Transverse colon (tissue), 4 donors: ENCODE measurements around the gene B4GALNT2. TPM values are rescaled to one million over a fixed set of nuclear protein-coding genes. Genes with fewer than 3 reads are reported as not detected.
"Not testable (repeated sequence)": the region's sequence is repeated elsewhere in the genome, so short reads cannot be mapped to it uniquely, and the experiment has no call there.

Experiments
- DNase-seq: peaks from one replicate; pipeline ENCODE4 v3.0.0-alpha.2; 2019
- H3K27ac ChIP-seq, 4 donors: fragments of 200-600 bp; sonication (generic); 2 replicates each; pipeline ENCODE4 v1.5.1; 2016 to 2018; ENCODE audit warnings: inconsistent platforms in 4 of 4
- H3K27me3 ChIP-seq: fragments of 200-600 bp; sonication (generic); 2 replicates; pipeline ENCODE4 v1.5.1; 2017; ENCODE audit warnings: inconsistent platforms
- H3K36me3 ChIP-seq, 4 donors: fragments of 200-600 bp; sonication (generic); 2 replicates each; pipeline ENCODE4 v1.5.1; 2017 to 2019; ENCODE audit warnings: inconsistent platforms in 4 of 4
- H3K4me1 ChIP-seq, 4 donors: fragments of 200-600 bp; sonication (generic); 2 replicates each; pipeline ENCODE4 v1.5.1; 2017 to 2020; ENCODE audit warnings: inconsistent platforms in 4 of 4
- H3K4me3 ChIP-seq, 4 donors: fragments of 200-600 bp; sonication (generic); 1 replicate in 1 of 4; 2 replicates in 3 of 4; pipeline versions ENCODE4 v1.5.1 to v1.6.1; 2017 to 2019; ENCODE audit warnings: inconsistent platforms in 4 of 4
- H3K9me3 ChIP-seq, 2 donors: fragments of 200-600 bp; sonication (generic); 2 replicates each; pipeline ENCODE4 v1.5.1; 2017 to 2019; ENCODE audit warnings: inconsistent platforms in 2 of 2
- EP300 ChIP-seq: sonication (generic); formaldehyde crosslinking; IDR thresholded peaks from one replicate; pipeline ENCODE4 v1.6.1; 2017; ENCODE audit warnings: antibody characterized with exemption, low read depth
- POLR2A ChIP-seq: fragments of 450-650 bp; IDR thresholded peaks from one replicate; pipeline ENCODE4 v1.6.1; 2016; ENCODE audit warnings: antibody characterized with exemption, mild to moderate bottlenecking, moderate library complexity
- POLR2AphosphoS5 ChIP-seq, 3 donors: sonication (generic); formaldehyde crosslinking; IDR thresholded peaks; one replicate each; pipeline ENCODE4 v1.6.1; 2016; ENCODE audit warnings: antibody characterized with exemption in 3 of 3
- WGBS, 2 donors: methylation state at CpG; one replicate each; pipeline ENCODE4 v1.1.5; 2018; ENCODE audit warnings: low coverage in 1 of 2; 5-methylcytosine and 5-hydroxymethylcytosine counted together
- in situ Hi-C, 4 donors: fragments of 200-750 bp; cut with MboI; loops; one replicate each; pipeline versions ENCODE4 v1.15.0 to v1.15.1; 2017; ENCODE audit warnings: low sequenced_read_pairs in 3 of 4, low pct_ligation_motif_present in 1 of 4, low pct_unique_long_range_greater_than_20kb in 1 of 4
- intact Hi-C: fragments of 100-400 bp; cut with DNase I; formaldehyde crosslinking; loops from one replicate; pipeline ENCODE4 v1.15.1; 2023; ENCODE audit warnings: low total_unique reads
- total RNA-seq, 4 donors: library from RNA; depleted of rRNA; stranded (reverse); fragments of >200 nt; gene quantifications; one replicate each; pipeline ENCODE4 v1.1.0, GENCODE V29; 2016
- TF ChIP-seq, protein P1 (sequence below), 5 experiments: fragments of 200-600 bp in 3 of 5; fragments of 450-650 bp in 2 of 5; sonication (generic) in 3 of 5; IDR thresholded peaks; 1 replicate in 2 of 5; 2 replicates in 3 of 5; pipeline ENCODE4 v1.5.1; 2016 to 2017; ENCODE audit warnings: antibody characterized with exemption in 5 of 5, inconsistent platforms in 3 of 5, mild to moderate bottlenecking in 2 of 5, moderate library complexity in 1 of 5

B4GALNT2 gene, protein sequence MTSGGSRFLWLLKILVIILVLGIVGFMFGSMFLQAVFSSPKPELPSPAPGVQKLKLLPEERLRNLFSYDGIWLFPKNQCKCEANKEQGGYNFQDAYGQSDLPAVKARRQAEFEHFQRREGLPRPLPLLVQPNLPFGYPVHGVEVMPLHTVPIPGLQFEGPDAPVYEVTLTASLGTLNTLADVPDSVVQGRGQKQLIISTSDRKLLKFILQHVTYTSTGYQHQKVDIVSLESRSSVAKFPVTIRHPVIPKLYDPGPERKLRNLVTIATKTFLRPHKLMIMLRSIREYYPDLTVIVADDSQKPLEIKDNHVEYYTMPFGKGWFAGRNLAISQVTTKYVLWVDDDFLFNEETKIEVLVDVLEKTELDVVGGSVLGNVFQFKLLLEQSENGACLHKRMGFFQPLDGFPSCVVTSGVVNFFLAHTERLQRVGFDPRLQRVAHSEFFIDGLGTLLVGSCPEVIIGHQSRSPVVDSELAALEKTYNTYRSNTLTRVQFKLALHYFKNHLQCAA
- total RNA-seq: 10 to 100 TPM; 19.8 to 75.9 (median 47.3) TPM

DNA sequence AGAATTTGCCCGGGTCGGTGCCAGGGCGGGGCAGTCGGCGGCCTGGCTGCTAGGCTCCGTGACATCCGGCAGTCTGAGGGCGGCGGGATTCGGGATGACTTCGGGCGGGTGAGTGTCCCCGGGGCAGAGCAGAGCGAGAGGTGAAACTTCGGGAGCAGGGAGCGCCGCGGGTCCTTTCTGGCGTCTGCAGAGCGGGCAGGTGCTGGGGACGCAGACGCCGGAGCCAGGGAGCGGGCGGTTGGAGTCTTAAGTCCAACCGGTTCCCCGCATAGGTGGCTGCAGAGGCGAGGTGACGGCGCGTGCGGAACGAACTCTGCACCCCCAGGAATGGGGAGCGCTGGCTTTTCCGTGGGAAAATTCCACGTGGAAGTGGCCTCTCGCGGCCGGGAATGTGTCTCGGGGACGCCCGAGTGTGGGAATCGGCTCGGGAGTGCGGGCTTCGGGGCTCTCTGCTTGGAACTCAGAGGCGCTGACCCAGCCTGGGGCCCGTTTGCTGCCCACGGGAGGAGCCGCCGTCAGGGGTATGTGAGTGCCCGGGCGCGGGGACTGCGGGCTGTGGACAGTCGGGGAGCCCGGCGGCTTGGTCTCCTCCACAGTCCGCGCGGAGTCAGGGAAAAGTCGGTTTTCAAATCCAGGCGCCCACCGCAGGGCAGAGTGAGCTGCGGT is at the start of gene B4GALNT2:
Gene B4GALNT2 (plus strand): TSS at position 71 of the 666 bp plus-strand sequence. CDS start 24 bp downstream, at position 95.
- peak within 1 kb of the TSS; percentile 12 to 53 (median 48) for H3K4me3 ChIP-seq

DNA sequence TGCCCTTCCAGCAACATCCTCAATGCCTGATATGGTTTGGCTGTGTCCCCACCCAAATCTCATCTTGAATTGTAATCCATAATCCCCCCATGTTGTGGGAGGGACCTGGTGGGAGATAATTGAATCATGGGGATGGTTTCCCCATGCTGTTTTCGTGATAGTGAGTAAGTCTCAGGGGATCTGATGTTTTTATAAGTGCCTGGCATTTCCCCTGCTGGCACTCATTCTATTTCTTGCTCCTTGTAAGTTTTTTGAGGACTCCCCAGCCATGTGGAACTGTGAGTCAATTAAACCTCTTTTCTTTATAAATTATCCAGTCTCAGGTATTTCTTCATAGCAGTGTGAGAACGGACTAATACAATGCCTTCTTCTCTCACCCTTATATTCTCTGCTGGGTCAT is 47.5 kb upstream of the B4GALNT2 start:
- H3K27ac ChIP-seq, H3K27me3 ChIP-seq, H3K36me3 ChIP-seq, intact Hi-C loops, H3K4me1 ChIP-seq, in situ Hi-C loops, H3K9me3 ChIP-seq, H3K4me3 ChIP-seq, DNase-seq: not testable (repeated sequence)
- 62 to 100% methylated on average over 1 to 2 of the region's 2 CpGs for WGBS, 2 donors

More for the DNA sequence above, at the start of gene B4GALNT2:
- 14% methylated on average over 48 of the region's 65 CpGs; no CpG with 5 or more reads in 1 of the 2 donors for WGBS, 2 donors
- DNase-seq: peak; percentile 69
- TF ChIP-seq POLR2AphosphoS5 (IDR thresholded peaks at IDR 0.05): peak in 2 of 3 donors; percentile 37 to 54
- no peak for TF ChIP-seq EP300
- TF ChIP-seq POLR2A: peak; percentile 64
- TF ChIP-seq, protein P1, sequence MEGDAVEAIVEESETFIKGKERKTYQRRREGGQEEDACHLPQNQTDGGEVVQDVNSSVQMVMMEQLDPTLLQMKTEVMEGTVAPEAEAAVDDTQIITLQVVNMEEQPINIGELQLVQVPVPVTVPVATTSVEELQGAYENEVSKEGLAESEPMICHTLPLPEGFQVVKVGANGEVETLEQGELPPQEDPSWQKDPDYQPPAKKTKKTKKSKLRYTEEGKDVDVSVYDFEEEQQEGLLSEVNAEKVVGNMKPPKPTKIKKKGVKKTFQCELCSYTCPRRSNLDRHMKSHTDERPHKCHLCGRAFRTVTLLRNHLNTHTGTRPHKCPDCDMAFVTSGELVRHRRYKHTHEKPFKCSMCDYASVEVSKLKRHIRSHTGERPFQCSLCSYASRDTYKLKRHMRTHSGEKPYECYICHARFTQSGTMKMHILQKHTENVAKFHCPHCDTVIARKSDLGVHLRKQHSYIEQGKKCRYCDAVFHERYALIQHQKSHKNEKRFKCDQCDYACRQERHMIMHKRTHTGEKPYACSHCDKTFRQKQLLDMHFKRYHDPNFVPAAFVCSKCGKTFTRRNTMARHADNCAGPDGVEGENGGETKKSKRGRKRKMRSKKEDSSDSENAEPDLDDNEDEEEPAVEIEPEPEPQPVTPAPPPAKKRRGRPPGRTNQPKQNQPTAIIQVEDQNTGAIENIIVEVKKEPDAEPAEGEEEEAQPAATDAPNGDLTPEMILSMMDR (IDR thresholded peaks at IDR 0.05): no peak
- intact Hi-C loops: no loop called here
- H3K27ac ChIP-seq: peak within 1 kb of the TSS; percentile 60 to 86 (median 73)
- in situ Hi-C loops: no loop called here
- no peaks in the 10 kb centered on the region for H3K9me3 ChIP-seq
- H3K4me1 ChIP-seq: peaks cover 0 to 17% (median 7%) of the 10 kb centered on the region in 4 donors
- H3K36me3 ChIP-seq: no peaks in the 10 kb centered on the region
- peaks cover 54% of the 10 kb centered on the region for H3K27me3 ChIP-seq

DNA sequence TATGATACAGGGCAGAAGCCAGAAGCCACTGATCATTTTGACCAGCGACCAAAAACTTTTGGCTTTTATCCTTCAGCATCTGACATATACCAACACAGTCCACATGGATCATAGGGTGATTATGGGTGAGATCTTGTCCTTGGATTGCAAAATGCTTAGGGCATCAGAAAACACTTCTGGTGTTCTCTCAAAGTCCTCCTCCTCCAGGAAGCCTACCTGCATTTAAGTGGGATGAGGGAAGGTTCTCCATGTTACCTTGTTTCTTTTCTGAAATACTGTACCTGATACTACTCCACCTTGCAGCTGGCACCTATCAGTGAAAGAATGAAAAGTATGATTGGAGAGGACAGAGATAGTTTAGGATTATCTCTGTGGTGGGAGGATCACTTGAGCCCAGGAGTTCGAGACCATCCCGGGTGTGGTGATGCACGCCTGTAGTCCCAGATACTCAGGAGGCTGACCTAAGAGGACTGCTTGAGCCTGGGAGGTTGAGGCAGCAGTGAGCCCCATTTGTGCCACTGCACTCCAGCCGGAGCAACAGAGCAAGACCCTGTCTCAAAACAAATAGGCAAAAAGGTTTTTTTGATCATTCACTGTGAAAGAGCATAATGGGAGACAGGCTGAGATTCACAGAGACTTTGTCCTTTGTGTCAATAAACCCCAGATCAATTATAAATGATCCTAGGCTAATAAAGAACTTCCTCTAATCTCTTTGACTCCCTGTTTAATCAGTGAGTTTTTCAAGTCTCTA is 46.8 kb upstream of the B4GALNT2 start:
- no peak overlapping the region for H3K4me3 ChIP-seq
- in situ Hi-C loops: no loop called here
- H3K9me3 ChIP-seq: no peaks in the 10 kb centered on the region
- intact Hi-C loops: no loop called here
- no peak overlapping the region for H3K27ac ChIP-seq
- 67 to 89% methylated on average over 1 to 5 of the region's 5 CpGs for WGBS, 2 donors
- DNase-seq: no peak
- TF ChIP-seq, protein P1 (IDR thresholded peaks at IDR 0.05): no peak
- TF ChIP-seq POLR2AphosphoS5 (IDR thresholded peaks at IDR 0.05) (no peak), EP300 (no peak), POLR2A (no peak)
- no peaks in the 10 kb centered on the region for H3K27me3 ChIP-seq
- H3K4me1 ChIP-seq: no peaks in the 10 kb centered on the region
- H3K36me3 ChIP-seq: no peaks in the 10 kb centered on the region

DNA sequence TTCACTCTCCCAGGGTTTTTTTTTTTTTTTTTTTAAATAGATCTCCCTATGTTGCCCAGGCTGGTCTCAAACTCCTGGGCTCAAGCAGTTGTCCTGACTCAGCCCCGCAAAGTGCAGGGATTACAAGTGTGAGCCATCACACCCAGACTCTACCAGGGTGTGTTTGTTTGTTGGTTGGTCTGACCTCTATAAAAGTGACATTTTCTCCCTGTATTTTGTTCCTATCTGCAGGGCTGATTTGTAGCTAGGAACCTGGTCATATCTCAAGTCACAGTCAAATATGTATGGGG is 46.3 kb upstream of the B4GALNT2 start:
- Histone ChIP-seq H3K4me3 (no peak overlapping the region), H3K4me1 (no peaks in the 10 kb centered on the region), H3K27ac (no peak overlapping the region), H3K9me3 (no peaks in the 10 kb centered on the region), H3K36me3 (no peaks in the 10 kb centered on the region), H3K27me3 (no peaks in the 10 kb centered on the region)
- no peak for DNase-seq
- 42% methylated on average over 1 of the region's 1 CpG; no CpG with 5 or more reads in 1 of the 2 donors for WGBS, 2 donors
- in situ Hi-C loops (no loop called here), intact Hi-C loops (no loop called here)
- TF ChIP-seq POLR2A: no peak
- no peak for TF ChIP-seq EP300
- no peak for TF ChIP-seq POLR2AphosphoS5 (IDR thresholded peaks at IDR 0.05)
- TF ChIP-seq, protein P1 (IDR thresholded peaks at IDR 0.05): no peak
